GM19397 (cell line): ENCODE measurements around the gene NLGN1.

Experiments used
- ATAC-seq: cut with Tn5 transposase; IDR thresholded peaks from one replicate; pipeline ENCODE4 v1.9.1; 2021; ENCODE audit warnings: mild to moderate bottlenecking, moderate library complexity; ENCODE audit not compliant: unreplicated experiment

Gene NLGN1

DNA sequence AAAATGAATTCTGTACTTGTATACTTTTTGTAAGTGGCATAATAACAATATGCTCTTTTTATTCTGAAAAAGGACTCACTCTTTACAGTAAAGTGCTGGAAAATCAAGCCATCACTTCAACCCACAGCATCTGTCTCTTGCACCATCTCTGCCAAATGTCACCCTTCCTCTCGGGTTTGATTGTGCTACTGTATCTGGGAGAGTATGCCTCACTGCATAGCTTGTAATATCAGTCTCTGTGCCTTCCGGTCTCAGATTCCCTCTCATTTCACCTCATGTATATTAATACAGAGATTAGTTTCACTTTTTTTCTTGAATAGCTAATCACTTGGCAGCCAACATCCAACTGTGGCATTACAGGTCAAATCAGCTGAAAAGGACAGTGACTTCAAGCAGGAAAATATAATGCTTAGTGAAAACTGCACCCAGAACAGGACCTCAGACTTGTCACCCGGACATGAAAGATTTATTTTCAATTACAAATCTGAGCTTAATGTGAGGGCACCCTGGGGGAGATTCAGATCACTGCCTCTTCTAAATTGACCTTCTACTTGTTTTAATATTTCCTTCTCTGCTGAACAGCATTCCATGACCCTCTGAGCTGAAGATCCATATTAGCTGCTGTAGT, 855.8 kb downstream of the NLGN1 start:
- no peak for ATAC-seq

DNA sequence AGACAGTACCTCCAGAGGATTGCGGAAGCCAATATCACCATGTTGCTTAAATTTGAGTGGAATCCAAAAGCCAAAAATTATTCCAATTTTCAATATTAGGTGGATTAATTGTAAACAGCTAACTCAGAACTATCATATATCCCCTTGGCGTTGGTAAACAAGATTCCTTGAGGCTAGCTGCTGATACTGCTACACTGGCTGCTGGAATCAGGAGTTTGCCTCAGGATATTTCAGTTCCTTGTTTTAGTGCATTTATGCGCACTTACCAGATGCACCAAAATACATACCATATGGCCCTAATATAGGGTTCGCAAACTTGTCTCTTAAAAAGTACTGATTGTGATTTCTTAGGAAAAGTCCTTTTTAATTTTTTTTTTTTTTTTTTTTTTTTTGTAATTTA, 856.4 kb downstream of the NLGN1 start:
- no peak for ATAC-seq

DNA sequence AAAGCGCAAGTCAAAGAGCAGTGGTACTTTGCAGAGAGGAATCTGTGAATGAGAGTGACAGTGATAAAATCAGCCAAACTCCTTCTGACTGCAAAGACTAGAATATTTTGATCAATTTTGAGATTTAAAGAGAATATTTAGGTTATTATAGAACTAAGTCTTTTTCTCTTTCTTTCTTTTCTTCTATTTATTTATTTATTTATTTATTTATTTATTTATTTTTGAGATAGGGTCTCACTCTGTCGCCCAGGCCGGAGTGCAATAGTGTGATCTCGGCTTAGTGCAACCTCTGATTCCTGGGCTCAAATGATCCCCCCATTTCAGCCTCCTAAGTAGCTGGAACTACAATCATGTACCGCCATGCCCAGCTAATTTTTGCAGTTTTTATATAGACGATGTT, 857.9 kb downstream of the NLGN1 start:
- no peak for ATAC-seq

DNA sequence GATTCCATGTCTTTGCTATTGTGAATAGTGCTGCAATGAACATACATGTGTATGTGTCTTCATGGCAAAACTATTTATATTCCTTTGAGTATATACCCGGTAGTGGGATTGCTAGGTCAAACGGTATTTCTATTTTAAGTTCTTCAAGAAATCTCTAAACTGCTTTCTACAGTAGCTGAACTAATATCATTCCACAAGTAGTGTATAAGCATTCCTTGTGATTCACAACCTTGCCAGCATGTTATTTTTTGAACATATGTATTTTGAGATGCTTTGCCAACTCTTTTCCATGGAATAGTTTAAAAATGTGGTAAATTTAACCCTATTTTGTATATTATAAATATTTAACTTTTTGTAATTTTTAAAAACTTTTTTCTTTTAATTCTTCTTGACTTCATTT, 868.9 kb downstream of the NLGN1 start:
- ATAC-seq, result no peak

DNA sequence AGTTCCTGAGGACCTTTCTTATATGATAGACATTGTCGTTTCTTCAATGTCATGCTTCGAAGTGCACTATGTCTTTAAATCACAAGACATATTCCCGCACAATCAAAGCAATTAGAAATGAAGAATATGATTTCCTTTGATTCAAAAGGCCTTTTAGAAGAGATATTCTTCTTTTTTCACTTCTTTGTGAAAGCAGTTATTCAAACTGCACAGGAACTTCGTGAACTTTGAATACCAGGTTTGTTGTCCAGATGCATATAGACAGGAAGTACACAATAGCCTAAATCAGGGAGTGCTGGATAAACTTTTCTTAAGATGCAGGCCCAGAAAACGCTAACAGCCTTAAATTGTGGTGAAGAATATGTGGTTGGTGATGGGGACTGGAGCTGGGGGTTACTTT, 870.5 kb downstream of the NLGN1 start:
- ATAC-seq, result no peak

DNA sequence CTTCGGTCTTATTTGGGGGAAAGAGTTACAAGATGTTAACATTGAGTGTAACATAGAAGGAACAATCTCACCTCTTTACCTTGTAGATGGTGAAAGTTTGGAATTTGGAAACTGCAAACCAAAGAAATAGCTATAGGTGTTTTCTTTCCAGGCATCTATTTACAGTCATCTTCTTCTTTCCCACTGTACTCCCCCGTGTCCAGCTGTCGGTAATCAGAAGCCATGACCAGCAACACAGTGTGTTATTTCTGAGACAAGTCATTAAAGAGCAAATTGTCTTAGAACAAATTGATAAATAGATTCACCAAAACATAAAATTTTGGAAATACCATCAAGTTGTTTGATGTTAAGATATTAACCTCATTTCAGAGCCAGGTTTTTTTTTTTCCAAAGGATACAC, 871.0 kb downstream of the NLGN1 start:
- ATAC-seq, result no peak

DNA sequence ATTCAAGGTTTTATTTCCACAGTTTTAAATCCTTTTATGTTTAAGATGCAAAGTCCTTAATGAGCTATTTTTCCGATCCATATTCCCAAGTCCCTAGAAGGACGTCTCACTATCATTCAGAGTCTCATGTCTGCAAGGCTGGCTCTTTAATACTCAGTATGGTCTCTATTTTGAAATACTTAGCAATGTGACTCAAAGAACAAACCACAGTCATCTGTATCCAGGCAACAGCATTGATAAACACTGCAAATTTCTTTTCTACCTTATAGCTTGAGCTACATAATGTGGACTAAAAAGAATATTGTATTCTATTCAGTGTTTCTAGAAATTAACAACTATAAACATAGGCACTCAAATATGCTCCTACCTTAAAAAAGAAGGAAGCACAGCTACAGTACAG, 873.3 kb downstream of the NLGN1 start:
- ATAC-seq, result no peak

DNA sequence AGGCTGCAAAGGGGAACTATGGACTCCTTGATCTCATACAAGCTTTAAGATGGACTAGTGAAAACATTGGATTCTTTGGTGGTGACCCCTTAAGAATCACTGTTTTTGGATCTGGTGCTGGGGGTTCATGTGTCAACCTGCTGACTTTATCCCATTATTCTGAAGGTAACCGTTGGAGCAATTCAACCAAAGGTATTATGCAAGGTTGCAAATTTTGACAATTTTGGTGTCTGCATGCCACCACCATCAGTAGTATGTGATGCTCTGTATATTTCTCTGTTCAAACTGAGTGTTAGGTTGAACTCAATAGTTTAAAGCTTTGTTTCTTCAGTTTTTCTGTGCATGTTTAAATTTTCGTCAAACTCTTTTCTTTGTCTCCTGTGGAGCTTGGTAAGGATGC, 877.8 kb downstream of the NLGN1 start:
- no peak for ATAC-seq

DNA sequence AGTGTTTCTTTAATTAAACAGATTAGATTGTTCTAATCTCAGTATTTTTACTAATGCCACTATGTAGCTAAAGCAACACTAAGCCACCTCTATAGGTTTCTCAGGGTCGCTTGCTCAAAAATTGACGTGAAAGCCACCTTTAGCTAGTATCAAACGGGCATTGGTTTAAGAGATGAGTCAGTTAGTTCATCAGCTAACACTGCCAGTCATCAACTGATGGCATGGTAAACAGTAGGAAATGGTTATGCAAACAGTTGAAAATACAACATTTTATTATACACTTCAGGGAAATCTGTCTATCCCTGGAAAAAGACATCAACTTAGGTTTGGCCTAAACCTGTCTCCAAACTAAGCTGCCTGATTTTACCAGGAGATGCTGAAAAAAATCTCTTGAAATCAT, 879.3 kb downstream of the NLGN1 start:
- ATAC-seq, result no peak

DNA sequence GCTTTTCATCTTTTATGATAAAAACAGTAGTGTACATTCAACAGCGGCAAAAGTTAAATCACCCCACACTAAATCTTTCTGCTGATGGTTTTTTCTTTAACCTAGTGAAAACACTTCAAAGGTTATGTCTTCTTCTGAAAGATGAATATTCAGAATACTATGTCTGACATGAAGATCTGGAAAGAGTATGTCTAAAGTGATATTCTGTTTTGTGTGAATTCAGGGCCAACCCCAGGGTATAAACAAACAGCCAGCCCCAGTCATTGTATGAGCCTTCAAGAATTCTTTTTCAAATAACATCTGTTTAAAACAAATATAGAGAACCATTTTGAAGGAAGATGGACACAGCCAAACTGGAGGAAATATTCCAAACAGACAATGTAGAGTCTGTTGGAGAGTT, 880.5 kb downstream of the NLGN1 start:
- ATAC-seq, result no peak

DNA sequence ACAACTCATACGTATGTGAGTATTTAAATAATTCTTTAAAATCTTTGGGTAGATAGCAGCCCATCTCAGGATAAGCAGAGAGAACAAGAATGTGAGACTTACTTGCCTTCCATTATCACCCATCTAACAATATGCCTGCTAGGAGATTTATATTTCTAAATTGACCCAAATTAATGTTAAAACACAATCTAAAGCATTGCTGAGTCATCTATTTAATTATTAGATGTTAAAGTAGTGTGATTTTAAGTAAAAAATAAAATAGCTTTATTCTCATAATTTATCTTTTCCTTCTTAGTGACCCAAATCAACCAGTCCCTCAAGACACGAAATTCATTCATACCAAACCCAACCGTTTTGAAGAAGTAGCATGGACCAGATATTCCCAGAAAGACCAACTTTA, 882.6 kb downstream of the NLGN1 start:
- no peak for ATAC-seq

DNA sequence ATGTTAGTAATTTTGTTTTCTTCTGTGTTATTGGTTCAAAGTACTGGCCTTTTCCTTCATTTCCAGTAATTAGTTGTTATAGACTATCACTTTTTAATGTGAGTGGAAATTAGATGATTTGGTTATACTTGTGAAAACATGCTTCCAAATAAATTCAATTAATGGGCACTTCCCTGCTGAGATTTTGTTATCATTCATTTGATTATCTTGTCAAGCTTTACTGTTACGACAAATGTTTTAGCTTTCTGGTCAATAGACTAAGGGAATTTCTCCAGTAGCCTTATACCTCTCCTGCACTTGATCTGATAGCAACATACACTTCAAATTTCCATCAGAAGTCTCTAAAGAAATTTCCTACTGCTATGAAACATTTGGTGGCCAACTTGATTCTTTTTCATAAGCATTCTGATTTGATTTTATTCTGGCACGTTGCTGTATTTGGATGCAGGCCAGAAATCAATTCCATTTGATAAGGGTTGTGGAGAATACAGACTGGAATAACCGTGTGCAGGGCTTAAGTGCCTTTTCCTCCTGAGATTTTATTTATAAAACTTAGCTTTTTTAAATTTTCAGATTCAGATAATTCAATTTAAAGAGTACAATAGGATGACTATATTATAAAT, 887.8 kb downstream of the NLGN1 start:
- ATAC-seq, result no peak

DNA sequence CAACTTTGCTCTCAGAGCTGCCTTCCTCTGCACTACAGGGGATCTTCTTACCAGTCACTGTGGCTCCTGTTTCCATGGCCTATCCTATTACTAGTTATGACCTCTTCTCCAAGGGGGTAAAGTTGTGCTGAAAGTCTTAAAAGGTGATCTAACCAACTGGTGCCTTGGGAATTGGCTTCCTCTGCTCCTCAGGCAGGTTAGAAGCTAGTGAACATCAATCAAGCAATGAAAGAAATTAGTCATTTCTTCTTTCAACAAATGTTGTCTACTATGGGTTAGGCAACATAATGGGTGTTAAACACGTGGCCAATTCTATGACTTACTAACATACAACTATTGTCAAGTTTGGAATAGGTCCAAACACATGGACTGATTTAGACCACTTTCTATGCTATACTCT, 890.2 kb downstream of the NLGN1 start:
- ATAC-seq, result no peak

DNA sequence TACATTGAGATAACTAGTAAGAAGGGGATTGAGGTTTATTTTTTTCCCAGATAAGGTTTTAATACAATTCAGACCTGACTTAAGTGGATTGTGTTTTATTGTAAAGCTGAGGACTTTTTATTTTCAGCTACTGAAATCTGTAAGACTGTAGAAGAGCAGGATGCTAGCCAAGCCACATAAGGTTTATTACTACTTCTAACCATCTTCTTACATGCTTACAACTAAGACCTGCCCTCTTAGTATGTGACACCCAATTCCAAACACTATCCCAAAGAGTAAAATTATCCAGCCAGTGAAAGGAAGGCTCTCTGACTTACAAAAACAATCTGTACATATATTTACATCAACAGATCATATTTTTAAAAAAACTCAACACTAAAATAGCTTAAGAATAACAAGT, 897.1 kb downstream of the NLGN1 start:
- ATAC-seq, result no peak

DNA sequence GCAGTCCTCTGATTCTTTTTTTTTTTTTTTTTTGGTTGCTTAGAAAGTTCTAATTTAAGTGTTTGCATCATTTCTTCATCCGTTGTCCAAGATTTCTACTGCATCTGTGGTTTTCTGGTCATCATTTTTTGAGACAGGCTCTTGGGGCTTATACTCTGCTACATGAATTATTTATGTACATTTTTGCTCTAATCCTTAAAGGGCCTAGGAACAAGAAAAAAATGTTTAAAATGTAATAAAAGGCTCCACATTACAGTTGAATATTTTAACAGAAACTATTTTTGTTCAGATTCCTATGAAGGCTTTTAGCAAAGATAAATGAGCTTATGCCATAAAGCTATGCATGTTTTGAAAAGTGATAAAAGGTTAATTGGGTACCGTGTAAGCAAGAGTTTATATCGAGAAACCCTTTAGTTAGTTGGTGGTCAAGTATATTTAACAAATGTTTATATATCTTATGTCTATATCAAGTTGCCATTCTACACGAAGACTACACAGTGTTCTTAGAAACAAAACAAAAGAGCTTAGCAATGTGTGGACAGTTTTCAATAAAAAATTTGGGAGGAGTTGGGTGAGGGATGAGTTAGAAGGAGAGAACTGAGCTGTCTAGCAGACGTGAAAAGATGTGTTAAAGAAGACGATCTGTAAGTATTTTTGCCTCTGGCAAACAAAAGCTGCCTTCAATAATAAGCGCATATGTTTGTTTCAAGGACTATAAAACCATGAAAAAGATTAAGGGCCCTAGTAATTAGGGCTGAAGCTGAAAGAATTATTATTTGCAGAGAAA, 898.0 kb downstream of the NLGN1 start:
- ATAC-seq, result no peak

DNA sequence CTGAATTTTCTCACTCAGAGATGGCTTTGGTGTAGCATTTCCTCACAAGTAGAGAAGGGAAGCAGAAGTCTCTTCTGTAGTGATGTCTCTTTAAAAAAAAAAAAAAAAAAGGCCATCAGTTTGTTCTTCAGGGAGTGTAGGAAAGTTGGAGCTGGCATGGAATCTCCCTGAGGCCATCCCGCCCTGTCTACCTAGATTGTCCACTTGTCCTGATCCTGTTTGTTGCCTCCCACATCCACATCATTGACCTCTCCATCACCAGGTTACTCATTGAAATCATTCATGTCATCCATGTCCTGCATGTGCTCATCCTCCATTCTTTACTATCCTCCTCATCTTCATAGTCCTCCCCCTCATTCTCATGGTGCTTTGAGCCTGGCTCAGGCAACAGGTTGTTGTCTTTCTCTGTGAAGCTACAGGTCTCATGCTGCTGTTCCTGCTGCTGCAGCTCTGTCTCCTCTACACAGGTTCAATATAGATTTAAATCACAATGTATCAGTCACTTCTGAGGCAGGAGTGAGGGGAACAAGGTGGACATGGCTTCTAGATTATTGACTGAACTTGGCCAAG, 905.3 kb downstream of the NLGN1 start:
- ATAC-seq, result no peak

DNA sequence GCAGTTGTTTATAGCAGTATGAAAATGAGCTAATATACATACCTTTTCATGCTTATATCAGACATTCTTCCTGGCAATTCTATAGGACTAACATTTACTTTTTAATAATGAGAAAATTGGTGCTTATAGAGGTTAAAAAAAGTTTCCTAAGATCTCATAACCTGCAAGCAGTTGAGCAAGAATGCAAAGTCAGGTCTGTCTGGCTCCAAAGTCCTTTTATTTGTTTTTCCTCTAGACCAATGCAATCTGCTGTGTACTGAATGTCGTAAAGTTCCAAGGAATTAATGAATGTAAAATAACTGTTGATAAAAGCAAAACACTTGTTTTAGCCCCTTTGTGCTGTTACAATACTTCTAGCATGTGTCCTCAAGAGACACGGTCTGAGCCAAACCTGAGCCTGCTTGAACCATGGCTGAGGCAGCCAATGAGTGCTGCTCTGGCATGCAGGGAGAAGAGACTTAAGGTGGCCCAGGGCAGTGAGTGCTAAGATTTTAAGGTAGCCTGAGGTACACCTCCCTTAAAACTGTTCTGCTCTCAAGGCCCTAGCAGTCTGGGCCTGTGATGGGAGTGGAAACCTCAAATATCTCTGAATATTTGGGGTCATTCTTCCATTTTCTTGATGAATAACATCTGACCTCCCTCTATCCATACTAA, 906.5 kb downstream of the NLGN1 start:
- no peak for ATAC-seq

DNA sequence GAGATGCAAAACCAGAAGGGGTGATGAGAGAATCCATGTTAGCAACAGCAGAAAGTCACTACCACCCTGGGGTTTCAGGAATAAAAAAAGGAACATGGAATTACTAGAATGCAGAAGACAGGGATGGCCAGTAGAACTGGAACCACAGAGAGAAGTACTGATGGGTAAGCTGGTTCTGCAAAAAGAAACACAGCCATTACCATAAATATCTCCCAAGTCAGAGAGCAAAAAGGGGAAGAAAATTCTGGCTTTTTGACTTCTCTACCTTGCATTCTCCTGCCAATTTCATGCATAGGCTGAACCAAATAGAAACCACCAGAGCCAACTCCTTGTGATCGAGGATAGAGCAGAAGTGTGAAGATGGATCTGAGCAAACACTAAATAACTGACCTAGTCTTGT, 911.2 kb downstream of the NLGN1 start:
- ATAC-seq, result no peak

DNA sequence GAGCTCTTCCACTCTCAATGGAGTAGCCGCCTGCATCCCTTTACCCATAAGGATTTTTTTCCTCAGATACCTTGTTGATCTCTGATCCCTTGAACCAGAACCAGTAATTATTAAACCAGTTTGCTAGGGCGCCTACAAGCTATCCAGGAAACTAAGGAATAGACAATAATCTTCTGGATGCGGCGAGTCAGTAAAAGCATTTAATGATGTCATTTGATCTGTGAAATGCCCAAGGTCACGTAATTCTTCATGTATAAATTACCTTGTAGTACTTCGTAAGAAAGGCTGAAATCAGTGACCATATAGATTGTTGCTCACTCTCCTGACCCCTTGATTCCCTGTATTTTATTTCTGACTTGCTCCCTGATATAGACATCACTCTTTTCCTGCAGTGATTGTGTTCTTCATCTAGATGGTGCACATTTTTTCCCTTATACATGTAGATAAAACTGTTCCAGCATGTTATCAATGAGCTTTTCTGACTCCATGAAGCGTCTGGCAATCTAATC, 913.0 kb downstream of the NLGN1 start:
- ATAC-seq, result no peak

DNA sequence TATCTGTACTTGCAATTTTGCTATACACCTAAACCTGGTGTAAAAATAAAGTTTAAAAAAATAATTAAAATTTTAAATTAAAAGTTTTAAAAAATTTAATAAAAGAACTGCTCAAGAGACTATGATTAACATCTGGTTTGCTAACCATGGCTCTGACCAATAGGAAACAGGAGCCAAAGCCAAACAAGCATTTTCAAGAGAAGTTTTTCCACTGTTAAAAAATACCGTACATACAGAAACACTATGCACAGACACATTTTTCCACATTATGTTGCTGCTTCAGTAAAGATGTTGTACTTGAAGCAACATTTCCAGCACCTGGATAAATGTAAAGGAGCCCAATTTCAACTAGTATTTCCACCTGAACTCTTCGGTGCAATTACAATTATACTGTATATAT, 917.7 kb downstream of the NLGN1 start:
- no peak for ATAC-seq

DNA sequence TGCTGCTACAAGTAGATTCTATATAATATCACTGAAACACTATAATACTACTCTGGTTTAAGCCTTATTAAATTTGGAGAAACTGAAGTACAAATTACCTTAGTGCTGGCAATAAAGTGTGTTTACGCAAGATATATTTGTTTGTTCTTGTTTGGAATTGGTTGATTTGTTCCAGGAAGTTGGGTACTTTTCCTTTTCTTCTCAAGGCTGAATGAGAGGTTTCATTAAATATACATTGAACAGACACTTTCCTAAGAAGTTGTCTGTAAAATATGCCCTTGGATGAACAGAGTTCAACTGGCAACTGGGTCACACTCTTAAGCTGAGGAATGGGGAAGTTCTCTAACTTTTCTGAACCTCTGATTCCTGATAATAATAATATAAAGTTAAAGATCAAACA, 919.5 kb downstream of the NLGN1 start:
- no peak for ATAC-seq
